ENCODE measurements around the gene TSHZ2. TPM values are rescaled to one million over a fixed set of nuclear protein-coding genes. Genes with fewer than 3 reads are reported as not detected.

TSHZ2 gene
- total and polyA plus RNA-seq, 2 donors (not counting 3 experiments of a cell fraction or from before 2014, with no cell fraction given): not detected

DNA sequence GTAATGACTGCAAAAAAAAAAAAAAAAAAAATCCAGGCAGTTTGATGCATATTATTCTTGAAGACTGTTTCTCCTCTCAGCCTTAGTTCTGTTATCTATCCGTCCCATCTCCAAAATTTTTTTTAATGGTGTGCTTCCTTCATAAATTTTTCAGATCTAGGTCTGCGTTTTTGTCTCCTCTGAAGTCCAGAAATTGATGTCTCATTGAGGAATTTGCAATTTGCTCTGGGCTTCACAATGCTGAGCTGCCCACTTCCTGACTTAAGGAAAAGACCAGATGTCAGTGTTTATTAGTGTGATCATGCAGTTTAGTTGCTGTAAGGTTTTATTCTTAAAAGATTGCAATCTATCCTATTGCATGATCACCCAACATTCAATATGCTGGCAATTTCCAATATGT, 323.9 kb downstream of the TSHZ2 start:
- no peak for FAIRE-seq
- BruUV-seq (replicated peaks): no TSS peak
- CTCF ChIA-PET: no interaction called here

DNA sequence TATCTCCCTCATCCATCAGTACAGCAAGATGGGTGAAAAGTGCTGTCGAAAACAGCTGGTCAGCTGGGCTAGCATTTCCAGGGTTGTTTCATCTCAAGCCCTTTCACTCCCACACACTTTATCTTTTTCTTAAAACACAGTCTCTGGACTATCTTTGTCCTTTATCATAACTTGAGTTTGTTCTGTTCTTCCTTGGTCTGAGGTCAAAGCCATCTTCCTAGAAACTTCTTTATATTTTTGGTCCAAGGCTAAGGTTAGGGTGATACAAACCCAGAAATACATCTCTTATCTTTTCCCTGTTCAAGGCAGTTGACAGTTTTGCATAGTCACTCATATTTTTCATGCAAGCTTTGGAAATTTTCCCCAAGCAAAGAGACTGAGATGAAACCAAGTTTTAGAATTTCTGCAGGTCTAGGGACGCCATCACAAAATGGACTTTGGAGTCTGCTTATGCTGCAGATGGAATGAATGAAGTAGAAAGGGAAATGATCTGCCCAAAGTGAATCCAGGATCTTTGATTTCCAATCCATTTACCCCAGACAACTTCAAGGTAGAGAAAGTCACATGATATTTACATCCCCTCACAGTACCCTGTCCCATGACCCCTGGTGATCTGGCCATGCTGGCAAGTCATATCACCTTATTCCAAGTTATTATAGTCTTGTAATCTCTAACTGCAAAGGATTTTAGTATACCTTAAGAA, 324.4 kb downstream of the TSHZ2 start:
- Histone ChIP-seq H3K27ac (ENCODE audit: insufficient read depth, low read depth, low read length) (no peak overlapping the region), H3K9ac (replicated peaks; ENCODE audit: extremely low read depth, insufficient read depth, low read length) (no peak overlapping the region), H3K9me3 (replicated peaks; ENCODE audit: control insufficient read depth, insufficient read depth, low read length) (no peaks in the 10 kb centered on the region), H4K20me1 (replicated peaks; ENCODE audit: control insufficient read depth, extremely low read depth, insufficient read depth, low read length) (no peaks in the 10 kb centered on the region), H3K4me1 (ENCODE audit: control insufficient read depth, extremely low read depth, insufficient read depth, low read length) (no peaks in the 10 kb centered on the region), H3K9me1 (replicated peaks; ENCODE audit: control insufficient read depth, extremely low read depth, insufficient read depth, low read length) (no peaks in the 10 kb centered on the region), H3K4me2 (ENCODE audit: insufficient read depth, low read length) (no peak overlapping the region), H3K79me2 (ENCODE audit: control insufficient read depth, insufficient read depth, low read length) (no peaks in the 10 kb centered on the region), H3K4me3 (replicated peaks in 1 of 3; ENCODE audit: insufficient read depth in 1 of 3, low read depth in 1 of 3, low read length in 3 of 3) (no peak overlapping the region), H3K27me3 (ENCODE audit: control insufficient read depth in 2 of 2, insufficient read depth in 2 of 2, low read length in 2 of 2) (no peaks in the 10 kb centered on the region), H3K36me3 (ENCODE audit: control insufficient read depth in 2 of 2, extremely low read depth in 1 of 2, insufficient read depth in 2 of 2, low read length in 2 of 2) (no peaks in the 10 kb centered on the region), H2AFZ (ENCODE audit: low read depth, low read length) (no peak overlapping the region)
- intact Hi-C loops (cut with micrococcal nuclease): no loop called here
- FAIRE-seq (no peak), DNase-seq (ENCODE audit: low read depth, low spot score) (no peak)
- POLR2A ChIA-PET: no interaction called here
- TF ChIP-seq POLR2A (IDR thresholded peaks at IDR 0.05; ENCODE audit: low read depth, low read length): no peak
- TF ChIP-seq, protein P1, sequence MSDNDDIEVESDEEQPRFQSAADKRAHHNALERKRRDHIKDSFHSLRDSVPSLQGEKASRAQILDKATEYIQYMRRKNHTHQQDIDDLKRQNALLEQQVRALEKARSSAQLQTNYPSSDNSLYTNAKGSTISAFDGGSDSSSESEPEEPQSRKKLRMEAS (IDR thresholded peaks at IDR 0.05; ENCODE audit: insufficient read depth, insufficient read length): no peak
- dilution Hi-C loops (cut with MboI; ENCODE audit: extremely low pct_ligation_motif_present, low sequenced_read_pairs): no loop called here
- BruUV-seq (replicated peaks): no TSS peak
- CTCF ChIA-PET: interaction anchor here (0.7 kb wide), 1 partner anchor 112 kb away, joined by 4 read pairs; no protein-coding TSS in a partner anchor

More for the DNA sequence above, 323.9 kb downstream of the TSHZ2 start:
- Histone ChIP-seq H3K27me3 (ENCODE audit: control insufficient read depth in 2 of 2, insufficient read depth in 2 of 2, low read length in 2 of 2) (no peaks in the 10 kb centered on the region), H3K4me1 (ENCODE audit: control insufficient read depth, extremely low read depth, insufficient read depth, low read length) (no peaks in the 10 kb centered on the region), H3K9me3 (replicated peaks; ENCODE audit: control insufficient read depth, insufficient read depth, low read length) (no peaks in the 10 kb centered on the region), H4K20me1 (replicated peaks; ENCODE audit: control insufficient read depth, extremely low read depth, insufficient read depth, low read length) (no peaks in the 10 kb centered on the region), H3K4me3 (replicated peaks in 1 of 3; ENCODE audit: insufficient read depth in 1 of 3, low read depth in 1 of 3, low read length in 3 of 3) (no peak overlapping the region), H3K27ac (ENCODE audit: insufficient read depth, low read depth, low read length) (no peak overlapping the region), H3K4me2 (ENCODE audit: insufficient read depth, low read length) (no peak overlapping the region), H2AFZ (ENCODE audit: low read depth, low read length) (no peak overlapping the region), H3K9me1 (replicated peaks; ENCODE audit: control insufficient read depth, extremely low read depth, insufficient read depth, low read length) (no peaks in the 10 kb centered on the region), H3K9ac (replicated peaks; ENCODE audit: extremely low read depth, insufficient read depth, low read length) (no peak overlapping the region), H3K79me2 (ENCODE audit: control insufficient read depth, insufficient read depth, low read length) (no peaks in the 10 kb centered on the region), H3K36me3 (ENCODE audit: control insufficient read depth in 2 of 2, extremely low read depth in 1 of 2, insufficient read depth in 2 of 2, low read length in 2 of 2) (no peaks in the 10 kb centered on the region)
- no peak for DNase-seq (ENCODE audit: low read depth, low spot score)
- dilution Hi-C loops (cut with MboI; ENCODE audit: extremely low pct_ligation_motif_present, low sequenced_read_pairs) (no loop called here), intact Hi-C loops (cut with micrococcal nuclease) (no loop called here)
- TF ChIP-seq MYC (IDR thresholded peaks at IDR 0.05; ENCODE audit: low read depth, low read length) (no peak), GATA2 (IDR thresholded peaks at IDR 0.05; ENCODE audit: insufficient read depth, insufficient read length, low read depth, low read length) (no peak)
- POLR2A ChIA-PET: no interaction called here
